ENCODE measurements around the gene WNT16.

The WNT16 gene

GRCh38 chr7:121379930-121380329, 51.1 kb downstream of the WNT16 start:
- Mint-ChIP-seq H3K9me3 (no peaks in the 10 kb centered on the region), H3K27me3 (no peaks in the 10 kb centered on the region), H3K36me3 (peaks cover 11% of the 10 kb centered on the region), H3K4me1 (peaks cover 14% of the 10 kb centered on the region), H3K4me3 (no peak overlapping the region), H3K27ac (no peak overlapping the region)
- DNase-seq: no peak
- CTCF ChIA-PET: interaction anchor here (1.5 to 2.2 kb wide), 2 partner anchors 16 to 18 kb away, joined by 4 to 13 read pairs; partner anchors contain the start of gene FAM3C

- Mint-ChIP-seq H3K4me1 (peaks cover 28% of the 10 kb centered on the region), H3K4me3 (no peak overlapping the region), H3K27me3 (no peaks in the 10 kb centered on the region), H3K9me3 (no peaks in the 10 kb centered on the region), H3K27ac (no peak overlapping the region), H3K36me3 (peaks cover 6% of the 10 kb centered on the region)
- CTCF ChIA-PET: interaction anchor here (2.3 kb wide), 1 partner anchor 15 kb away, joined by 8 read pairs; no protein-coding TSS in a partner anchor
- DNase-seq: no peak
Observed at GRCh38 chr7:121382473-121382872, 53.7 kb downstream of the WNT16 start.

- no peaks in the 10 kb centered on the region for H3K9me3 Mint-ChIP-seq
- H3K4me1 Mint-ChIP-seq: peaks cover 28% of the 10 kb centered on the region
- H3K36me3 Mint-ChIP-seq: peaks cover 6% of the 10 kb centered on the region
- CTCF ChIA-PET: interaction anchor here (0.9 to 2.3 kb wide), 4 partner anchors 13 to 55 kb away, joined by 3 to 8 read pairs (median 4); partner anchors contain the start of gene FAM3C
- H3K4me3 Mint-ChIP-seq: no peak overlapping the region
- DNase-seq: no peak
- H3K27me3 Mint-ChIP-seq: no peaks in the 10 kb centered on the region
- H3K27ac Mint-ChIP-seq: no peak overlapping the region
Observed at GRCh38 chr7:121383235-121383910, 54.6 kb downstream of the WNT16 start.

- CTCF ChIA-PET: interaction anchor here (1.3 to 2.5 kb wide), 4 partner anchors 12 to 17 kb away, joined by 3 to 16 read pairs (median 6); partner anchors contain the start of gene FAM3C
- peaks cover 6% of the 10 kb centered on the region for H3K36me3 Mint-ChIP-seq
- H3K4me1 Mint-ChIP-seq: peaks cover 28% of the 10 kb centered on the region
- no peak for DNase-seq
- no peak overlapping the region for H3K27ac Mint-ChIP-seq
- H3K9me3 Mint-ChIP-seq: no peaks in the 10 kb centered on the region
- no peaks in the 10 kb centered on the region for H3K27me3 Mint-ChIP-seq
- H3K4me3 Mint-ChIP-seq: no peak overlapping the region
Observed at GRCh38 chr7:121384265-121384664, 55.5 kb downstream of the WNT16 start.

- Mint-ChIP-seq H3K4me1 (peaks cover 35% of the 10 kb centered on the region), H3K36me3 (peaks cover 4% of the 10 kb centered on the region), H3K27me3 (no peaks in the 10 kb centered on the region), H3K9me3 (no peaks in the 10 kb centered on the region), H3K27ac (no peak overlapping the region), H3K4me3 (no peak overlapping the region)
- DNase-seq: no peak
- CTCF ChIA-PET: interaction anchor here (1.1 to 2.5 kb wide), 2 partner anchors 11 to 248 kb away, joined by 3 to 16 read pairs; partner anchors contain the start of gene FAM3C
Observed at GRCh38 chr7:121385056-121385799, 56.4 kb downstream of the WNT16 start.

GRCh38 chr7:121385800-121386179, 57.0 kb downstream of the WNT16 start:
- Mint-ChIP-seq H3K36me3 (peaks cover 4% of the 10 kb centered on the region), H3K9me3 (no peaks in the 10 kb centered on the region), H3K4me3 (no peak overlapping the region), H3K27me3 (no peaks in the 10 kb centered on the region), H3K4me1 (peaks cover 40% of the 10 kb centered on the region), H3K27ac (no peak overlapping the region)
- DNase-seq: no peak
- CTCF ChIA-PET: interaction anchor here (1.0 to 2.5 kb wide), 3 partner anchors 11 to 248 kb away, joined by 3 to 16 read pairs (median 4); partner anchors contain the start of gene FAM3C

GRCh38 chr7:121388950-121389349, 60.1 kb downstream of the WNT16 start:
- Mint-ChIP-seq H3K27ac (no peak overlapping the region), H3K9me3 (no peaks in the 10 kb centered on the region), H3K4me1 (peaks cover 51% of the 10 kb centered on the region), H3K36me3 (peaks cover 14% of the 10 kb centered on the region), H3K4me3 (no peak overlapping the region), H3K27me3 (no peaks in the 10 kb centered on the region)
- no peak for DNase-seq
- CTCF ChIA-PET: interaction anchor here (0.8 to 1.0 kb wide), 3 partner anchors 9 to 158 kb away, joined by 3 to 5 read pairs (median 3); no protein-coding TSS in a partner anchor

GRCh38 chr7:121390109-121390508, 61.3 kb downstream of the WNT16 start:
- Mint-ChIP-seq H3K4me3 (no peak overlapping the region), H3K27me3 (no peaks in the 10 kb centered on the region), H3K27ac (no peak overlapping the region), H3K4me1 (peaks cover 52% of the 10 kb centered on the region), H3K36me3 (peaks cover 14% of the 10 kb centered on the region), H3K9me3 (no peaks in the 10 kb centered on the region)
- CTCF ChIA-PET: no interaction called here
- no peak for DNase-seq

- H3K27me3 Mint-ChIP-seq: no peaks in the 10 kb centered on the region
- CTCF ChIA-PET: no interaction called here
- no peaks in the 10 kb centered on the region for H3K9me3 Mint-ChIP-seq
- no peak for DNase-seq
- no peak overlapping the region for H3K27ac Mint-ChIP-seq
- peaks cover 50% of the 10 kb centered on the region for H3K4me1 Mint-ChIP-seq
- no peak overlapping the region for H3K4me3 Mint-ChIP-seq
- H3K36me3 Mint-ChIP-seq: peaks cover 14% of the 10 kb centered on the region
Observed at GRCh38 chr7:121390617-121391016, 61.8 kb downstream of the WNT16 start.

All from activated naive CD4-positive, alpha-beta T cell treated with anti-CD3 and anti-CD28 coated beads, Interleukin-2, amount 10 ng/mL, durations not matched to agents 7 days and 5 days (primary cell).